Measurements from ENCODE around the gene CELSR3.

Gene CELSR3

GRCh38 chr3:48661501-48662144 lies 1.1 kb downstream of the CELSR3 start:
- DNase-seq (ENCODE audit: low read depth) = peak; percentile 55

- no peak for DNase-seq (ENCODE audit: low read depth)
These were observed 1.8 kb downstream of the CELSR3 start for GRCh38 chr3:48660800-48661400.

- DNase-seq (ENCODE audit: low read depth) = peak; percentile 20
These were observed 5.8 kb downstream of the CELSR3 start for GRCh38 chr3:48656841-48657281.

GRCh38 chr3:48656061-48656840 lies 6.4 kb downstream of the CELSR3 start:
- peak; percentile 86 for DNase-seq (ENCODE audit: low read depth)

- no peak for DNase-seq (ENCODE audit: low read depth)
These were observed 7.1 kb downstream of the CELSR3 start for GRCh38 chr3:48655606-48656005.

- no peak for DNase-seq (ENCODE audit: low read depth)
These were observed 7.6 kb downstream of the CELSR3 start for GRCh38 chr3:48655063-48655462.

- DNase-seq (ENCODE audit: low read depth) = no peak
These were observed 9.6 kb downstream of the CELSR3 start for GRCh38 chr3:48652923-48653715.

- no peak for DNase-seq (ENCODE audit: low read depth)
These were observed 10.9 kb downstream of the CELSR3 start for GRCh38 chr3:48651771-48652170.

- DNase-seq (ENCODE audit: low read depth) = no peak
These were observed 12.0 kb downstream of the CELSR3 start for GRCh38 chr3:48650723-48651122.

GRCh38 chr3:48648188-48648850 lies 14.4 kb downstream of the CELSR3 start:
- no peak for DNase-seq (ENCODE audit: low read depth)

GRCh38 chr3:48647714-48648113 lies 15.0 kb downstream of the CELSR3 start:
- DNase-seq (ENCODE audit: low read depth) = no peak

- no peak for DNase-seq (ENCODE audit: low read depth)
These were observed 17.6 kb downstream of the CELSR3 start for GRCh38 chr3:48644898-48645760.

- DNase-seq (ENCODE audit: low read depth) = no peak
These were observed 20.1 kb downstream of the CELSR3 start for GRCh38 chr3:48642605-48643004.

GRCh38 chr3:48641396-48641795 lies 21.3 kb downstream of the CELSR3 start:
- DNase-seq (ENCODE audit: low read depth) = no peak

GRCh38 chr3:48639944-48640606 lies 22.6 kb downstream of the CELSR3 start:
- DNase-seq (ENCODE audit: low read depth) = no peak

- DNase-seq (ENCODE audit: low read depth) = no peak
These were observed 25.4 kb downstream of the CELSR3 start for GRCh38 chr3:48637305-48637704.

GRCh38 chr3:48636149-48636655 lies 26.5 kb downstream of the CELSR3 start:
- DNase-seq (ENCODE audit: low read depth) = peak; percentile 23

- DNase-seq (ENCODE audit: low read depth) = peak; percentile 97
These were observed 27.3 kb downstream of the CELSR3 start, which contains the start of gene SLC26A6 for GRCh38 chr3:48635222-48636021. TSS of gene SLC26A6 (minus strand) at chr3:48635461. CDS start at chr3:48635393, 68 bp downstream.

- DNase-seq (ENCODE audit: low read depth) = peak; percentile 78
These were observed 27.9 kb downstream of the CELSR3 start for GRCh38 chr3:48634661-48635221.

Measured in EH (cell line).